Loucy (cell line): ENCODE measurements around the gene RPS4Y2.

Experiments used
- CTCF ChIP-seq: fragments of 200-600 bp; sonication (generic); conservative IDR thresholded peaks from 2 replicates; pipeline ENCODE4 v1.5.1; 2014; ENCODE audit warnings: mild to moderate bottlenecking, antibody characterized with exemption, low read length
- EZH2phosphoT487 ChIP-seq: fragments of 200-600 bp; IDR thresholded peaks from 2 replicates; pipeline ENCODE4 v1.6.1; 2018; ENCODE audit warnings: antibody characterized with exemption, mild to moderate bottlenecking, moderate library complexity, borderline replicate concordance

DNA sequence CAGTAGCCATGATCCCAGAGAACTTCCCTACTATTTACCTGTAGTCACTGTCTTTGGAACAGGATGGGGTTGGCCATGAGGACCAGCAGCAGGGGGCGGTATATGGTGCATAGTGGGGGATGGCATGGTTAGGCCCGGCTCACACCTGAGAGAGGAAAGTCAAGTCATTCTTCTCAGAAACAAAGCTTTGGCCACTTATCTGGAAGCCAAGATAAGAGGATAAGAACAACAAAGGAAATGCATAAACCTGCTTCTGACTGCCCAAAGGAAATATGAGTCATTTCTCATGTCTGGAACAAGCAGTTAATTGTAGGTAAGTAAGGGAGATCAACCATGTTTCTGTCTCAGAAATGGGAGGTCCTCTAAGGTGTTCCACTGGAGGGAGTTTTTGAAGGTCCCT is 10.8 kb upstream of the RPS4Y2 start:
- TF ChIP-seq CTCF: no peak
- TF ChIP-seq EZH2phosphoT487: no peak
